Measurements from ENCODE around the gene VWA1. TPM values are rescaled to one million over a fixed set of nuclear protein-coding genes. Genes with fewer than 3 reads are reported as not detected.

Gene VWA1
- total and polyA plus RNA-seq, 2 experiments from 2014 or later: 7.2 to 31.5 TPM

DNA sequence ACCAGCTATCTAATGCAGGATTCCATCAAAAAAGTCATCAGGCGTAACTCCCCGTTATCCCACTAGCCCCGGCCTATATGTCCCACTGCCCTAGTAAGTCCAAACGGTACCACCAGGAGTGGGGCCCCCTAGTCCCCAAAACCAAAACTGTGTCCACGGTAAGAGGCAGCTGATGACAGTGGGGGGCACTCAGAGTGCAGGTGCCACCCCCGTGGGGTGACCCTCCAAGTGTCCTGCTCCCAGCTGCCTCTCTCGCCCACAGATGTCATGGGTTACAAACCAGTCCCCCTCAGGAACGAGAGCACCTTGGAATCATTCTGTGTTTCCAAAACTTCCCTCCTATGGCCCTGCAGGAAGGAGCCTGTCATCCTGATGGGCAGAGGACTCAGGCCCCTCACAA, 49.6 kb upstream of the VWA1 start:
- H3K4me2 ChIP-seq: no peak overlapping the region
- DNase-seq (ENCODE audit: low spot score): no peak
- ATAC-seq: no peak

More for the DNA sequence above, 49.6 kb upstream of the VWA1 start:
- Mint-ChIP-seq H3K4me1 (no peaks in the 10 kb centered on the region), H3K27ac (no peak overlapping the region), H3K36me3 (ENCODE audit: low read depth) (peaks cover 68% of the 10 kb centered on the region), H3K4me3 (no peak overlapping the region), H3K27me3 (ENCODE audit: insufficient read depth, low read depth, poor library complexity) (peaks cover 6% of the 10 kb centered on the region), H3K9me3 (no peaks in the 10 kb centered on the region; the same call in 2 of the 3 replicates)
- no peak overlapping the region for H3K4me3 ChIP-seq
- H3K9me2 ChIP-seq (ENCODE audit: insufficient read depth): no peaks in the 10 kb centered on the region
- no peaks in the 10 kb centered on the region; the same call in 1 of the 2 replicates for H4K20me1 ChIP-seq (replicated peaks; ENCODE audit: insufficient read depth)
- TF ChIP-seq, protein P1, sequence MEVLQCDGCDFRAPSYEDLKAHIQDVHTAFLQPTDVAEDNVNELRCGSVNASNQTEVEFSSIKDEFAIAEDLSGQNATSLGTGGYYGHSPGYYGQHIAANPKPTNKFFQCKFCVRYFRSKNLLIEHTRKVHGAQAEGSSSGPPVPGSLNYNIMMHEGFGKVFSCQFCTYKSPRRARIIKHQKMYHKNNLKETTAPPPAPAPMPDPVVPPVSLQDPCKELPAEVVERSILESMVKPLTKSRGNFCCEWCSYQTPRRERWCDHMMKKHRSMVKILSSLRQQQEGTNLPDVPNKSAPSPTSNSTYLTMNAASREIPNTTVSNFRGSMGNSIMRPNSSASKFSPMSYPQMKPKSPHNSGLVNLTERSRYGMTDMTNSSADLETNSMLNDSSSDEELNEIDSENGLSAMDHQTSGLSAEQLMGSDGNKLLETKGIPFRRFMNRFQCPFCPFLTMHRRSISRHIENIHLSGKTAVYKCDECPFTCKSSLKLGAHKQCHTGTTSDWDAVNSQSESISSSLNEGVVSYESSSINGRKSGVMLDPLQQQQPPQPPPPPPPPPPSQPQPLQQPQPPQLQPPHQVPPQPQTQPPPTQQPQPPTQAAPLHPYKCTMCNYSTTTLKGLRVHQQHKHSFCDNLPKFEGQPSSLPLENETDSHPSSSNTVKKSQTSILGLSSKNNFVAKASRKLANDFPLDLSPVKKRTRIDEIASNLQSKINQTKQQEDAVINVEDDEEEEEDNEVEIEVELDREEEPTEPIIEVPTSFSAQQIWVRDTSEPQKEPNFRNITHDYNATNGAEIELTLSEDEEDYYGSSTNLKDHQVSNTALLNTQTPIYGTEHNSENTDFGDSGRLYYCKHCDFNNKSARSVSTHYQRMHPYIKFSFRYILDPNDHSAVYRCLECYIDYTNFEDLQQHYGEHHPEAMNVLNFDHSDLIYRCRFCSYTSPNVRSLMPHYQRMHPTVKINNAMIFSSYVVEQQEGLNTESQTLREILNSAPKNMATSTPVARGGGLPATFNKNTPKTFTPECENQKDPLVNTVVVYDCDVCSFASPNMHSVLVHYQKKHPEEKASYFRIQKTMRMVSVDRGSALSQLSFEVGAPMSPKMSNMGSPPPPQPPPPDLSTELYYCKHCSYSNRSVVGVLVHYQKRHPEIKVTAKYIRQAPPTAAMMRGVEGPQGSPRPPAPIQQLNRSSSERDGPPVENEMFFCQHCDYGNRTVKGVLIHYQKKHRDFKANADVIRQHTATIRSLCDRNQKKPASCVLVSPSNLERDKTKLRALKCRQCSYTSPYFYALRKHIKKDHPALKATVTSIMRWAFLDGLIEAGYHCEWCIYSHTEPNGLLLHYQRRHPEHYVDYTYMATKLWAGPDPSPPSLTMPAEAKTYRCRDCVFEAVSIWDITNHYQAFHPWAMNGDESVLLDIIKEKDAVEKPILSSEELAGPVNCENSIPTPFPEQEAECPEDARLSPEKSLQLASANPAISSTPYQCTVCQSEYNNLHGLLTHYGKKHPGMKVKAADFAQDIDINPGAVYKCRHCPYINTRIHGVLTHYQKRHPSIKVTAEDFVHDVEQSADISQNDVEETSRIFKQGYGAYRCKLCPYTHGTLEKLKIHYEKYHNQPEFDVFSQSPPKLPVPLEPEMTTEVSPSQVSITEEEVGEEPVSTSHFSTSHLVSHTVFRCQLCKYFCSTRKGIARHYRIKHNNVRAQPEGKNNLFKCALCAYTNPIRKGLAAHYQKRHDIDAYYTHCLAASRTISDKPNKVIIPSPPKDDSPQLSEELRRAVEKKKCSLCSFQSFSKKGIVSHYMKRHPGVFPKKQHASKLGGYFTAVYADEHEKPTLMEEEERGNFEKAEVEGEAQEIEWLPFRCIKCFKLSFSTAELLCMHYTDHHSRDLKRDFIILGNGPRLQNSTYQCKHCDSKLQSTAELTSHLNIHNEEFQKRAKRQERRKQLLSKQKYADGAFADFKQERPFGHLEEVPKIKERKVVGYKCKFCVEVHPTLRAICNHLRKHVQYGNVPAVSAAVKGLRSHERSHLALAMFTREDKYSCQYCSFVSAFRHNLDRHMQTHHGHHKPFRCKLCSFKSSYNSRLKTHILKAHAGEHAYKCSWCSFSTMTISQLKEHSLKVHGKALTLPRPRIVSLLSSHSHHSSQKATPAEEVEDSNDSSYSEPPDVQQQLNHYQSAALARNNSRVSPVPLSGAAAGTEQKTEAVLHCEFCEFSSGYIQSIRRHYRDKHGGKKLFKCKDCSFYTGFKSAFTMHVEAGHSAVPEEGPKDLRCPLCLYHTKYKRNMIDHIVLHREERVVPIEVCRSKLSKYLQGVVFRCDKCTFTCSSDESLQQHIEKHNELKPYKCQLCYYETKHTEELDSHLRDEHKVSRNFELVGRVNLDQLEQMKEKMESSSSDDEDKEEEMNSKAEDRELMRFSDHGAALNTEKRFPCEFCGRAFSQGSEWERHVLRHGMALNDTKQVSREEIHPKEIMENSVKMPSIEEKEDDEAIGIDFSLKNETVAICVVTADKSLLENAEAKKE (CRISPR knock-in tag; IDR thresholded peaks at IDR 0.05): no peak
- TF ChIP-seq, protein P2, sequence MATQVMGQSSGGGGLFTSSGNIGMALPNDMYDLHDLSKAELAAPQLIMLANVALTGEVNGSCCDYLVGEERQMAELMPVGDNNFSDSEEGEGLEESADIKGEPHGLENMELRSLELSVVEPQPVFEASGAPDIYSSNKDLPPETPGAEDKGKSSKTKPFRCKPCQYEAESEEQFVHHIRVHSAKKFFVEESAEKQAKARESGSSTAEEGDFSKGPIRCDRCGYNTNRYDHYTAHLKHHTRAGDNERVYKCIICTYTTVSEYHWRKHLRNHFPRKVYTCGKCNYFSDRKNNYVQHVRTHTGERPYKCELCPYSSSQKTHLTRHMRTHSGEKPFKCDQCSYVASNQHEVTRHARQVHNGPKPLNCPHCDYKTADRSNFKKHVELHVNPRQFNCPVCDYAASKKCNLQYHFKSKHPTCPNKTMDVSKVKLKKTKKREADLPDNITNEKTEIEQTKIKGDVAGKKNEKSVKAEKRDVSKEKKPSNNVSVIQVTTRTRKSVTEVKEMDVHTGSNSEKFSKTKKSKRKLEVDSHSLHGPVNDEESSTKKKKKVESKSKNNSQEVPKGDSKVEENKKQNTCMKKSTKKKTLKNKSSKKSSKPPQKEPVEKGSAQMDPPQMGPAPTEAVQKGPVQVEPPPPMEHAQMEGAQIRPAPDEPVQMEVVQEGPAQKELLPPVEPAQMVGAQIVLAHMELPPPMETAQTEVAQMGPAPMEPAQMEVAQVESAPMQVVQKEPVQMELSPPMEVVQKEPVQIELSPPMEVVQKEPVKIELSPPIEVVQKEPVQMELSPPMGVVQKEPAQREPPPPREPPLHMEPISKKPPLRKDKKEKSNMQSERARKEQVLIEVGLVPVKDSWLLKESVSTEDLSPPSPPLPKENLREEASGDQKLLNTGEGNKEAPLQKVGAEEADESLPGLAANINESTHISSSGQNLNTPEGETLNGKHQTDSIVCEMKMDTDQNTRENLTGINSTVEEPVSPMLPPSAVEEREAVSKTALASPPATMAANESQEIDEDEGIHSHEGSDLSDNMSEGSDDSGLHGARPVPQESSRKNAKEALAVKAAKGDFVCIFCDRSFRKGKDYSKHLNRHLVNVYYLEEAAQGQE (IDR thresholded peaks at IDR 0.05; ENCODE audit: unreplicated experiment): no peak
- TF ChIP-seq, protein P3, sequence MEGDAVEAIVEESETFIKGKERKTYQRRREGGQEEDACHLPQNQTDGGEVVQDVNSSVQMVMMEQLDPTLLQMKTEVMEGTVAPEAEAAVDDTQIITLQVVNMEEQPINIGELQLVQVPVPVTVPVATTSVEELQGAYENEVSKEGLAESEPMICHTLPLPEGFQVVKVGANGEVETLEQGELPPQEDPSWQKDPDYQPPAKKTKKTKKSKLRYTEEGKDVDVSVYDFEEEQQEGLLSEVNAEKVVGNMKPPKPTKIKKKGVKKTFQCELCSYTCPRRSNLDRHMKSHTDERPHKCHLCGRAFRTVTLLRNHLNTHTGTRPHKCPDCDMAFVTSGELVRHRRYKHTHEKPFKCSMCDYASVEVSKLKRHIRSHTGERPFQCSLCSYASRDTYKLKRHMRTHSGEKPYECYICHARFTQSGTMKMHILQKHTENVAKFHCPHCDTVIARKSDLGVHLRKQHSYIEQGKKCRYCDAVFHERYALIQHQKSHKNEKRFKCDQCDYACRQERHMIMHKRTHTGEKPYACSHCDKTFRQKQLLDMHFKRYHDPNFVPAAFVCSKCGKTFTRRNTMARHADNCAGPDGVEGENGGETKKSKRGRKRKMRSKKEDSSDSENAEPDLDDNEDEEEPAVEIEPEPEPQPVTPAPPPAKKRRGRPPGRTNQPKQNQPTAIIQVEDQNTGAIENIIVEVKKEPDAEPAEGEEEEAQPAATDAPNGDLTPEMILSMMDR (conservative IDR thresholded peaks at IDR 0.05; ENCODE audit: low read depth in 2 of 2): no peak
- TF ChIP-seq ZNF114 (CRISPR knock-in tag; IDR thresholded peaks at IDR 0.05) (no peak), EZH2 (IDR thresholded peaks at IDR 0.05; ENCODE audit: low read depth, unreplicated experiment) (no peak)
- H2AFZ ChIP-seq: no peak overlapping the region
- H3K36me3 ChIP-seq (ENCODE audit: insufficient read depth): peaks cover 46% of the 10 kb centered on the region
- peaks cover 25% of the 10 kb centered on the region for H3F3A ChIP-seq (replicated peaks; ENCODE audit: low read depth)
- no peak overlapping the region for H3K27ac ChIP-seq (ENCODE audit: low read depth)
- 0 out of 2 replicates have a peak, but pooled peaks cover 5% of the 10 kb centered on the region for H3K79me2 ChIP-seq (replicated peaks; ENCODE audit: insufficient read depth)
- H3K4me1 ChIP-seq (ENCODE audit: insufficient read depth): no peaks in the 10 kb centered on the region
- no peaks in the 10 kb centered on the region for H3K27me3 ChIP-seq (ENCODE audit: insufficient read depth)
